Chondrocyte (in vitro differentiated cells): ENCODE measurements around the gene IMMP2L. TPM values are rescaled to one million over a fixed set of nuclear protein-coding genes. Genes with fewer than 3 reads are reported as not detected.

ENCODE experiments used
- DNase-seq: peaks from one replicate; pipeline ENCODE4 v3.0.0; 2021; ENCODE audit warnings: mixed read lengths, low spot score
- H3K27ac Mint-ChIP-seq: one replicate; pipeline ENCODE4 v1.8.0; 2021; ENCODE audit warnings: mild to moderate bottlenecking, moderate library complexity, mixed read lengths; ENCODE audit not compliant: unreplicated experiment
- H3K27me3 Mint-ChIP-seq: 2 replicates; pipeline ENCODE4 v1.8.0; 2021; ENCODE audit warnings: low read depth, mixed read lengths
- H3K36me3 Mint-ChIP-seq: 2 replicates; pipeline ENCODE4 v1.8.0; 2021; ENCODE audit warnings: low read depth, mixed read lengths
- H3K4me1 Mint-ChIP-seq: 2 replicates; pipeline ENCODE4 v1.8.0; 2021; ENCODE audit warnings: low read depth, mild to moderate bottlenecking, mixed read lengths
- H3K4me3 Mint-ChIP-seq: one replicate; pipeline ENCODE4 v1.8.0; 2021; ENCODE audit warnings: mild to moderate bottlenecking, moderate library complexity, mixed read lengths; ENCODE audit not compliant: unreplicated experiment
- H3K9me3 Mint-ChIP-seq: 2 replicates; pipeline ENCODE4 v1.8.0; 2021; ENCODE audit warnings: low read depth, mixed read lengths
- CTCF ChIP-seq: fragments of 200-600 bp; sonication (generic); IDR thresholded peaks from 2 replicates; pipeline ENCODE4 v1.5.0; 2021; ENCODE audit warnings: antibody characterized with exemption, mild to moderate bottlenecking, moderate library complexity
- total RNA-seq: library from RNA; stranded (reverse); gene quantifications from 3 replicates; pipeline ENCODE4 v1.2.1, GENCODE V29; 2021

Gene IMMP2L
- total RNA-seq, 1 donor from 2014 or later = 6.1 TPM

- H3K4me1 Mint-ChIP-seq = peaks cover 17% of the 10 kb centered on the region
- no peak overlapping the region for H3K4me3 Mint-ChIP-seq
- TF ChIP-seq CTCF = no peak
- H3K9me3 Mint-ChIP-seq = peaks cover 10% of the 10 kb centered on the region
- H3K36me3 Mint-ChIP-seq = no peaks in the 10 kb centered on the region
- DNase-seq = peak; percentile 36
- no peak overlapping the region for H3K27ac Mint-ChIP-seq
- H3K27me3 Mint-ChIP-seq = no peaks in the 10 kb centered on the region
These were observed 543.1 kb downstream of the IMMP2L start for GRCh38 chr7:111018960-111019736.

- Mint-ChIP-seq H3K27me3 (no peaks in the 10 kb centered on the region), H3K9me3 (peaks cover 10% of the 10 kb centered on the region), H3K4me1 (peaks cover 17% of the 10 kb centered on the region), H3K4me3 (no peak overlapping the region), H3K36me3 (no peaks in the 10 kb centered on the region), H3K27ac (no peak overlapping the region)
- DNase-seq = no peak
- no peak for TF ChIP-seq CTCF
These were observed 543.8 kb downstream of the IMMP2L start for GRCh38 chr7:111018447-111018846.

GRCh38 chr7:111014079-111014478 is 548.2 kb downstream of the IMMP2L start:
- H3K4me1 Mint-ChIP-seq = peaks cover 8% of the 10 kb centered on the region
- H3K9me3 Mint-ChIP-seq = no peaks in the 10 kb centered on the region
- no peak for DNase-seq
- no peak overlapping the region for H3K27ac Mint-ChIP-seq
- H3K27me3 Mint-ChIP-seq = no peaks in the 10 kb centered on the region
- H3K36me3 Mint-ChIP-seq = no peaks in the 10 kb centered on the region
- H3K4me3 Mint-ChIP-seq = no peak overlapping the region
- TF ChIP-seq CTCF = no peak

- Mint-ChIP-seq H3K27ac (no peak overlapping the region), H3K4me3 (no peak overlapping the region), H3K4me1 (peaks cover 8% of the 10 kb centered on the region)
These were observed 549.3 kb downstream of the IMMP2L start for GRCh38 chr7:111012799-111013675.

More at GRCh38 chr7:111012799-111013675, 549.3 kb downstream of the IMMP2L start:
- H3K27me3 Mint-ChIP-seq = no peaks in the 10 kb centered on the region
- TF ChIP-seq CTCF = no peak
- DNase-seq = no peak
- no peaks in the 10 kb centered on the region for H3K36me3 Mint-ChIP-seq
- no peaks in the 10 kb centered on the region for H3K9me3 Mint-ChIP-seq
